GM21423 (cell line): ENCODE results near the gene NOSTRIN.
"Not testable (repeated sequence)": the region's sequence is repeated elsewhere in the genome, so short reads cannot be mapped to it uniquely, and the experiment has no call there.

Experiments used
- ATAC-seq: cut with Tn5 transposase; IDR thresholded peaks from one replicate; pipeline ENCODE4 v1.9.1; 2021; ENCODE audit warnings: mild to moderate bottlenecking, moderate library complexity; ENCODE audit not compliant: unreplicated experiment

Gene NOSTRIN

DNA sequence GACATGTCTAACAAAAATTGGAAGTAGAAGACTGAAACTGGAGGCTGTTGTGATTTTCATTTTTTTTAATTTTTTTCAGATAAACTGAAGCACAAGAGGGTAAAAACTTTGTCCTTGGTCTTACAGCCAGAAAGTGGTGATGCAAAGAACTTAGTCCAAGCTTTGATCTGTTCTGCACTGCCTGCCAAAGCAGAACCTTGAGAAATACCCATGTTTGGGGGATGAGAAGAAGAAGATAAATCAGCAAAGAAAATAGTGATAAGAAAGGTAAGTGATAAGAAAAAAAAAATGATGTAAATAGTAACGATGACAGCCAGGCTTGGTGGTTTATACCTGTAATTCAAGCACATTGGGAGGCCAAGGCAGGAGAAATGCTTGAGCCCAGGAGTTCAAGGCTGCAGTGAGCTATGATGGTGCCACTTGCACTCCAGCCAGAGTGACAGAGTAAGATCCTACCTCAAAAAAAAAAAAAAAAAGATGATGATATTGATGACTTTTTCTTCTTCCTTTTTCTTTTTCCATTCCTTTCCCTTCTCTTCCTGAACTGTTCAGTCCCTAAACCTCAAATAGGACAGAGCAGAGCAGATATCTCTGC, 14.6 kb upstream of the NOSTRIN start:
- no peak for ATAC-seq

DNA sequence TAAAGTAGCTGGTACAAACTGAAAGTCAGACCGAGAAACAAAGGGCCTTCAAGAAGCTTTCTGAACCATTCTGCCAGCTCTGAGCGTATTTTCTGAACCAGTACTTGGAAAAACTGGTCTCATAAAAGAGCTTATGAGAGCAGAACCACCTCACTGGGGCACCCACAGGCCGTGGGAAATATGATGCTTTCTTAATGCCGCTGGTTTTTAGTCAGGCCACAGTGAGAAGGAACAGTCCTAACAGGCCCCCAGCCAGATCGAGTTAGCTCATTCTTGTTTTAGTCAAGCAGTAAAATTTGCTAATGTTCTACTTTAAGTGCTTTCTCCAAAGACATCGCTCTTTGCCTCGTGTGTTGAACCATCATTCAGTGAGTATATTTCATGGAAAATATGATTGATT, 12.7 kb upstream of the NOSTRIN start:
- no peak for ATAC-seq

DNA sequence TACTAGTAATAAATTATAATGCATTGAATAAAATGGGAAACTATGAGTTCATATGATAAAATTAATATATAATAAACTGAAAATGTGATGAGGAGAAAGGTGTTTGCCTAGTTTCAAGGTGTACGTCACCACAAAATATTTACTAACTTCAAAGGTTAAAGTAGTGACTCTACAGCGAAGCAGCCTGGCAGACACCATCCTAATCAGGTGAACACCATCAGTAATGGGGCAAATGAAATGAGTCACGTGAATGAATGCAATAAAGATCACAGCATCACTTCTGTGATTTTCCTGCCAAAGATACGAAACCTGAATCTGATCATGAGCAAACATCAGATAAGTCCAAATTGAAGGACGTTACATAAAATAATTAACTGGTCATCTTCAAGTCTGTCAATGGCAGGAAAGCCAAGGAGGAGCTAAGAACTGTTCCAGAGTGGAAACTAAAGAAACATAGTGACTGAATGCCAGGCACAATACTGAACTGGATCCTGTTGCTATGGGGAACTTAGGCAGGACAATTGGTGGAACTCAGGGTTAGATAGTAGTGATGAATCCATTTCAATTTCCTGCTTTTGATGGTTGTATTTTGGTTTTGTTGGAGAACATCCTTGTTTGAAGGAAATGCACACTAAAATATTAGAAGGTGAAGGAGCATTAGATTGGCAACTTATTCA, 12.1 kb upstream of the NOSTRIN start:
- ATAC-seq, result no peak

DNA sequence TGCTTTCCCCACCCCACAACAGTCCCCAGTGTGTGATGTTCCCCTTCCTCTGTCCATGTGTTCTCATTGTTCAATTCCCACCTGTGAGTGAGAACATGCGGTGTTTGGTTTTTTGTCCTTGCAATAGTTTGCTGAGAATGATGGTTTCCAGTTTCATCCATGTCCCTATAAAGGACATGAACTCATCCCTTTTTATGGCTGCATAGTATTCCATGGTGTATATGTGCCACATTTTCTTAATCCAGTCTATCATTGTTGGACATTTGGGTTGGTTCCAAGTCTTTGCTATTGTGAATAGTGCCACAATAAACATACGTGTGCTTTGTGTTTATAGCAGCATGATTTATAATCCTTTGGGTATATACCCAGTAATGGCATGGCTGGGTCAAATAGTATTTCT, 11.3 kb upstream of the NOSTRIN start:
- ATAC-seq, result not testable (repeated sequence)

DNA sequence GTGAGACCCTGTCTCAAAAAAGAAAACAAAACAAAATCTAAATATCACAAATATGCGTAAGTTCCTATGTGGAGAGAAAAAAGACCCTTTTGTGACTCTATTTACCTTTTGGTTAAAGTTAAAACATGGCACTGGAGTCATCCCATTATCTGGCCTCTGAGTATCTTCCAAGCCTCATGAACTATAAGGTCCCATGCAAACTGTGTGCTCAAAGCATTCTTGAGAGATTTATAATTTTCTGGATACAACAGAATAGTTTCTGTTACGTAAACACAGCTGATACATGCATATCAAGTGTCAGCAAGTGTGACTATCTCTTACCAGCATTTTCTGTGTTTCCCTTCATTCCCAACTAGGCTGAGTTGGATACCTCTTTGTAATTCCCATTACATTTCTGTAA, 8.8 kb upstream of the NOSTRIN start:
- no peak for ATAC-seq

DNA sequence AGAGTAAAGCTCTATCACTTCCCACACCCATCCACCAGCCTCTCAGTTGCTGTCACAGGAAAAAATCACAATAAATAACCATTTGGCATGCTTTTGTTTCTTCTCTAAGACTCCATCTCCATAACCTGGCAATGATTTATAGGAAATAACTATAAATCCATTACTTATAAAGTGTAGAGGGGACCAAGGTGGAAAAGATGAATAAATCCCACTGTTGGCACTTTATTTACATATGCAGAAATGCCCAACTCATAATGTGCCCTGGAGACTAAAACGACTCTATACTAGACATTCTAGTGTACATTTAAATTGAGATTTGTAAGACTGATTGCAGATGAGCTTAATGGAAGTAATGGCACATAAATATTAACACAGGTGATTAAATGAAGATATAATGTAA, 7.5 kb upstream of the NOSTRIN start:
- no peak for ATAC-seq

DNA sequence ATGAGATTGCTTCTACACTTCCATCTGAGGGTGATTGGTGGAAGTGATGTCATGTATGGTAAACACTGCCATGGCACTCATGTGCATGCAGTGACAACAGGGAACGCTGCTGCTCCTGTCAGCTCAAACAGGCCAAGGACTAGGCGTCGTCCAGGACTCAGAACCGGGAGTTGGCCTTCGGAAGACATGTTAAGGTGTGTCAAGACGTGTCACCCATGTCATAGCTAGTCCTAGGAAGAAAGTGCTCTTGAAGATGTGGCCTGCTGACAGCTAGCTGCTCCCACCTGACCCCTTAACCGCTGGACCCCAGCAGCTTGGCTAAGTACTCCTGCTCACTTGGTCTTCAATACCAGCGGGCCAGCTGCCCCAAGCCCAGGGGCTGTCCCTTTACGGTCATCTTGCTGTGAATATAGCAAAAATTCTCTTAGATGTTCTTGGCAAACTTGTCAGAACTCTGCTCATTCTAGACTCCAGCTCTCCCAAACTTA, 6.3 kb upstream of the NOSTRIN start:
- no peak for ATAC-seq

DNA sequence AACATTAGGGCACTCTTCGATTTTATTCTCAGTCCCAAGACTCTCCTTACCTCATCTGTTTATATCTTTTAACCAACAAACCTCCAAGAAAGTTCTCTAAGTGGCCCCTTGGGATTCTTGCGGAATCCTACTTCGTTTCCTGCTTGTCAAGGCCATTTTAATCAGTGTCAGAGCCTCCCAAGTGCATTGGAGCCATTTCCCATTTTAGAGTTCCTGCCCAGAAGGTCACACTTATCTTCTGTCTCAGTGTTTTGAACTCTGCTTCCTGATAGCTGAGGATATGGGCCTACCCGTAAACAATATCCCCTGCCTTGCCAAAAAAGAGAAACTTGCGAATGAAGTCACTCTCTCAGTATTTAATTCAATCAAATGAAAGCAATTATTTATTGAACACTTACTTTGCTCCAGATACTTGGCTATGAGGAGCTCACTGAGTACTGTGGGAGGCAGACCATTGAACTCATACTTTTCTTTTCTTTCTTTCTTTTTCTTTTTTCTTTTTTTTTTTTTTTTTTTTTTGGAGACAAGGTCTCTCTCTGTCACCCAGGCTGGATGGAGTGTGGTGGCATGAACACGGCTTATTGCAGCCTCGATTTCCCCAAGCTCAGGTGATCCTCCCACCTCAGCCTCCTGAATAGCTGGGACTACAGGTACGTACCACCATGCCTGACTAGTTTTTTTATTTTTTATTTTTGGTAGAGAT, 5.7 kb upstream of the NOSTRIN start:
- no peak for ATAC-seq

DNA sequence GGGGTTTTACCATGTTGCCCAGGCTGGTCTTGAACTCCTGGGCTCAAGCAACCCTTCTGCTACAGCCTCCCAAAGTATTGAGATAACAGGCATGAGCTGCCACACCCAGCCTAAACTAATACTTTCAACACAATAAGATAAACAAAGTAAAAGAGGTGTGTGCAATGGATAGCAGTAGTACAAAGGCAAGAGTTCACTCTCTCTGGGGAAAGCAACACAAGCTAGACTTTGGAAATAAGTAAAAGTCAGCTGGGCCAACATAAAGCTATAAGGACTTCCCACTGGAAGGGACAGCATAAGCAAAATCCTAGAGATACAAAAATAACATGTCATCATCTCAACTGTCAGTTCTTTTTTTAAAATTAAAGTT, 5.2 kb upstream of the NOSTRIN start:
- ATAC-seq, result no peak

DNA sequence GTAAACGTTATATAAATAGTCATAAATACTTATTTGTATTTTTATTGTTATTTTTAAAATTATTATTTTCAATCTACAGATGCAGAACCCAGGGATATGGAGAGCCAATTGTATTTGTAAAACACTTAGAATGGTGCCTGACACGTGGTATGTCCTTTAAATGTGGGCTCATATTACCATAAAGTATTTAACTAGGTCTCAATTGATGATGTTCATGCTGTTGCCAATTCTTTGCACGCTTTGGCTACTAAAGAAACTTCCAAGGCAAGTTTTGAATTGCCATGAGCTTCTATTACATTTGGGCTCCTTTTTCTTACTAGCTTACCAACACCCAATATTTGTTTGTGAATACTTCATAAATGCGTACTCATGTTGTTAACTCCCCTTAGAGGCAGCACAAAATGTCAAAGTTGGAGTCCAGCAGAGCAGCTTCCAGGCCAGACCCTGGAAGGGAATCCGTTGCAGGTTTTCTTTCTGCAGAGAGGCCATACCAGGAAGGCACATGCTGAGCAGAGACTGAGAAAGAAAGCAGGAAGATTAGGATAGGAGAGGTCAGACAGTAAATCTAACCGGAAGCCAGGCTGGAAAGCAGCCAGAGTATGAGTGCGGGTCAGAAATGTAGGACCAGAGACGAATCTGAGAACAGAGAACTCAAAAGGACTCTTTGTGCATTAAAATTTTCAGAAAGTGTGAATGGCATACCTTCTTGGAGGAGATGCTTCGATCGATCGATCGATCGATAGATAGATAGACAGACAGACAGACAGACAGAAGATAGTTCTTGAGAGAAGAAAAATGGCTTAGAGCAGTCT, 4.2 kb upstream of the NOSTRIN start:
- no peak for ATAC-seq

DNA sequence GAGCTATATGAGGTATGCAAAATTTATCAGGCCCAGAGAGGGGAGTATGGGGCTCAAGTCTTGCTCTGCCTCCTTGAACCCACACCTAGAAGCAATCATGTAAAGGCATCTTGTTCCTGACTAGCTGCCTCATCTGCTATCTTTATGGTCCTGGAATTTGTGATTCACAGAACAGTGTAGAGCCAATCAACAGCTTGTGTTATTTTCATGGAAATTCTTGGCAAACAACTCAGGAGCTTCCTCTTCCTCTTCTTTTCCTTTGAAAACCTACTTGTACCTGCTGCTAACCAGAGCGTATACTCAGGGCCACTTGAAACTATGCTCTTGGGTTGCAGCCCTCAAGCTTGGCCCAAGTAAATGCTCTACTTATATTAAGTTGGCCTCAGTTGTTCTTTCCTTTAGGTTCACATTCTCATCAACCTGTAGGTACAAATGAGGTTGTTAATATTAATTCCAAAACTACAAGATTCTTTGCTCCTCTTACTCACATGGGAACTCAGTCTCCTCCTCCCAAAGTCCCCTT, 3.5 kb upstream of the NOSTRIN start:
- no peak for ATAC-seq

DNA sequence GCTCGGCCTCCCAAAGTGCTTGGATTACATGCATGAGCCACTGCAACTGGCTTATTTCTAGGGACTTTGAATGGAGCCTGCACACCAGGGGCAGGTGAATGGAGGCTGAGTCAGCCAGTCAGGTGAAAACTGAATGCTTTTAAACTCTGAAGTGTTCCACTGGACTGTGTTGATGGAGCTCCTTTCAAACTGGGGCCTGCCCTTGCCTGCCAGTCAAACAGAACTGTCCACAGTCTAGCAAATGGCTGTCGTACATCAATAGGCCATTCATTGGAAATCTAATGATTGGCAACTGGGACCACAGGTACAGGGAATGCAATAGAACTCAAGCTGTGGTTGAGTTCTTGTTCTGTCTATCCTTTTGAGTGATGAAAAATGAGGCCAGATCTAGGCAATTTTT, 966 bp upstream of the NOSTRIN start:
- no peak for ATAC-seq

DNA sequence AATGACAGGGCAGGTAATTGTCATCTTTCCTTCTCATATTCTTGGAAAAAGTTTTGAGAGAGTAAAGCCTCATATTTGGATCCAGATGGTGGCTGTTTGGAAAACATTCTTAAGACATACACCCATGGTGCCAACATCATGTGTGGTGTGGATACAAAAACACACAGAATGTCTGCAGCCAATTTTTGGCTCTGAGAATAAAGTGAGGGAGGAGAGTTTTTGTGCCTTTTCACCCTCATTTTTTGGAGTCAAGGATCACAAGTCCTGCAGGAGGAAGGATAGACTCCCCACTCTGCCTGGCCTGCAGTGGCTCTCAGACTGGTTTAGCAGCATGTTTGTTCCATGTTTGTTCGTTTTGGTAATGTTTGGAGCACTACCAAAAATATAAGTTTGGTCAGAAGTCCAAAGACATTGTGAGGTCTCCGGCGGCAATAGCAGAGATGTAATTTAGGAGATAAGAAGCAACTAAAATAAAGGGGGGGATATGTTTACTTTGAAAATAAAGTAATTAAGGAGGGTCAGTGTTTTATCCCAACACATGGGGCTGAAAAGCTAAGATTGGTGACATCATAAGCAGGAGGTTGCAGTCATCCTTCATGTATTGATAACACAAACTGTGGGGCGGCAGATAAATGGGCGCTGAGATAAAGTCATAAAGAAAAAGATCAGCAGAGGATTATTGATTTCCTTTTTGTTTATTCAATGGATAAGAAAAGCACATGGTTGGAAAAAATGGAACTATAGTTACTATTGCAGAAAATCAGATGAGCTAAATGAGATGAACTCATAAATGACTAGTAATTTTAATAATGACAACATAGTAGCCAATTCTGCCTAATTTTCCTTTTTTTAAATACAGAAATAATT, 655 bp downstream of the NOSTRIN start:
- ATAC-seq, result no peak

DNA sequence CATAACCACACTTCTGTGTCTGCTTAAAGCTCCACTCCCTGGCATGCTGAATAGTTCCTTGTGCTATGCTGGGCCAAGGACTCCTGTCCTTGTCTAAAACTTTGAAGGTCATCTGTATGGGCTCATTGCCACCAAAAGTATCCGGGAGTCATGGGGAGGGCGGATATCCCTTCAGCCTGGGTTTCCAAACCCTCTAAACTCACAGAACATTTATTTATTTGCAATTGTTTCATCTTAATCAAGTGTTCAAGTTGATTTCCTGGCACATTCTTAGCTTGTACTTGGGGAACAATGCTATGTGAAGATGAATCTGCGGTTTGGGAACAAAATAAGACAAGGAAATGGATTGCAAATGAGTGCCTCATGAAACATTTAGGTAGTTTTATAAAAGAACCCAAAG, 1.8 kb downstream of the NOSTRIN start:
- no peak for ATAC-seq

DNA sequence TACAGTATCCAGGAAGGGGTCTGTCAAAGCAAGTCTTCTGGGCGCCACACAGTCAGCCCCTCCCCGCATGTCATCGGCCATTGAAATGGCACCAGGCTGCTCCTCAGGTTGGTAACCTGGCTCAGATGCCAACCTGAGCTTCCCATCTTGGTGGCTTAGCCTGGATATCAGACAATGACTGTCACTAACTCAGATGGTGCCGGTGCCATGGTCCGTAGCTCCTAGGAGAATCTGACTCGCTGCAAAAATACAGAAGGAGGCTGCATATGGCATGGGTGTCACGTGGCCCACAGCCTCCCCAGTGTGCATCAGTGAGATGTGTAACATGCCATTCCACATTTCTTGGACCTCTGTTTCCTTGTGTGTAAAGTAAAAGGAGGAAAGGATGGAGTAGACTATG, 3.2 kb downstream of the NOSTRIN start:
- ATAC-seq, result no peak

DNA sequence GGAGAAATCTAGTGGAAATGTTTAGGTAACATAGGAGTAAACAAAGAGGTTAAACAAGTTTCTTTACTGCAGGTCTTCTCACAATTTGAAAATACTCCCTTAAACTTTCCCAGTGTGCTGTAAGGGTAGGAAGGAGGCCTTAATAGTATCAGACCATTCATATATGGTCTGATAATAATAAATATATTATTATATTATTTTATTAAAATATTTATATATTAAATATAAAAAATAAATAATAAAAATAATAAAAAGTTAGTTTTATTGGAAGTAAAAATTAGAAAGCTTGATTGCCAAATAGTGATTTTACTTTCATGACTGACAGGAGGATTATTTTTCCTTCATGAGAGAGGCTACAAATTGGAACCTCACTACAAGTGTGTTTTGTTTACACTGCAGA, 7.1 kb downstream of the NOSTRIN start:
- no peak for ATAC-seq

DNA sequence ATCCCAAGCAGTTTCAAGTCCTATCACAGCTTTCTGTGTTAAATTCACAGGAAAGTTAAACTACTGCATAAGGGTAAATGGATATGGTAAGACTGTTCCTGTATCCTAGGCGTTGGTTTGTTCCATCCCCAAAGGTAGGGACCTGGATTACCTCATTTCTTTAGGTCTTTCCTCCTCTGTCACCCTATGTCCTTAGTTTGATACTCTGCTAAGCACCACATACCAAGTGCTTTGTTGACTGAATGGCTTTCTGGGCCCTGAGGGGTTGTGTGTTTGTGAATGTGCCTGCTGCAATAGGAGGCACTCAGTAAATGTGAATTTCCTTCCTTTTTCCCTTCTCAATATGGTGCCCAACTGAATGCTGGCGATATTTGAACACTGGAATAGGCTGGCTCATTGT, 7.8 kb downstream of the NOSTRIN start:
- ATAC-seq, result no peak

DNA sequence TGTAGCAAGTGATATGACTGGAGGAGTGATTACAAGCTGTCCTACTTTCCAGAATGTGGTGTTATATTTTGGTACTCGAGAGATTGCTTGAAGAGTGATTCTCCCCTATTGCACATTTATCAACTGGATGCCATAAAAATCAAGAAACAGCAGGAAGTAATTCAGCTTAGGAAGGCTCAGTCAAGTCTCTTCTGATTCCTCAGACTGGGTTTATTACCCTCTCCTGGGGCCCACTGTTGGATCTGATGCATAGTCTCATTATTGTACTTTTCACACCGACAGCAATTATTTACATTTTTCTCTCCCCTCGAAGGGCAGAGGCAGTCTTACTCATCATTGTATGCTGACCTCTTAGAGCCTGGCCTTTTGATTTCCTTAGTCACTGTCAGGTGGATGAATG, 9.3 kb downstream of the NOSTRIN start:
- no peak for ATAC-seq

DNA sequence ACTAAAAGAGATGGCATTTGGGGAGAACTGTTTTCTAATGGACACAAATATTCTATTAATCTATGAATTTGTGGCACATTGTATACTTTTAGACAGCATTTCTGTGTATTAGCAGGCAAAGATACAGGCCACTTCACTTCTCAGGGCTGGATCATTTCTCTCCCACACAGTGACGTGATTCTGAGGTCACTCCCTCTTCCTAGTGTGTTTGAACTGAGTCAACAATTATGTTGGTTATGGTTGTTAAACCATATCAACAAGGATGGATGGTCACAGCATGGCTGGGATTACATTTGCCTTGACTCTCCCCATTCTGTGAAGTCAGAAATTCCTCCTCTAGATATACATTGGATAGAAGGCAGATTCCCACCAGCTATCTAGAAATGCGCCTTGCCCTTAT, 11.6 kb downstream of the NOSTRIN start:
- no peak for ATAC-seq
